ENCODE measurements around the gene KLF14. TPM values are rescaled to one million over a fixed set of nuclear protein-coding genes. Genes with fewer than 3 reads are reported as not detected.
"Not testable (repeated sequence)": the region's sequence is repeated elsewhere in the genome, so short reads cannot be mapped to it uniquely, and the experiment has no call there.

The KLF14 gene
- 0.05 TPM in 1 of 2 replicates, not detected in the other for total RNA-seq

DNA sequence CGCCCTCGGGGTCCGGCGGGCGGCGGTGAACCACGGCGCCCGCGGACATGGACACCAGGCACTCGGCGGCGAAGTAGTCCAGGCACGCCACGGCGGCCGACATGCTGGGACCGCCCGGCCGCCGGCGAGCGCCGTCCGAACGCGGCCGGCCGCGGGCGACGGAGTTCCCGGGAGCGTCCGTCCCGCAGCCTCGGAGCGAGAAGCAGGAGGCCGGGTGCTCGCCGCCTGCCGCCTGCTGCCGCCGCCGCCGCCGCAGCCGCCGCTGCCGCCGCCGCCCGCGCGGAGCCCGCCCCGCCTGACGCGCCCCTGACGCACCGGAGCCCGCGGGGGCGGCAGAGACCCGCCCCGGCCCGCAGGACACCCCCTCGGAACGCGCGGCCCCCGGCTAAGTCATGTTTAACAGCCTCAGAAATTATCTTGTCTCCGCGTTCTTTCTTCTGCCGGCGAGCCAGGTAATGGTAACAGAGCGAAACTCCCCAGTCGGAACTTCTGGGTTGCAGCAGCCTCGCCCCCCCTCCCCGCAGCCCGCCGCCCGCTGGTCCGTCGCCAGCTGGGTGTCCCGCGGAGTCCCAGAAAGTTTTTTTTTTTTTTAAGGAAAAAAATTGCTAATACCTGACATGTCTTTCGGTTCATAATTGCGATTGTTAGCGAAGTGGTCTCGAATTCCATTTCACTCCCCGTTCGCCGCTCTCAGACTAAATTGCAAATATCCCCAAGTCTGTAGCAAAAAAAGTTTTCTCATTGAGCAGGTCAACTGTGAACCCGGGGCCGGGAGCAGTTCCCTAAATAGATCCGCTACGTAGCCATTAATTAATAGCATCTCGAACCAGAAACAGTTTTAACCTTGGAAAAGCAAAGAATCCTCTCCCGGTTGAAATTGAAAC, at the start of gene KLF14:
Gene KLF14 (minus strand): TSS at position 277 of the 884 bp plus-strand sequence. CDS start 174 bp downstream, at position 103.
- DNase-seq (ENCODE audit: low read depth): peak; percentile 4

DNA sequence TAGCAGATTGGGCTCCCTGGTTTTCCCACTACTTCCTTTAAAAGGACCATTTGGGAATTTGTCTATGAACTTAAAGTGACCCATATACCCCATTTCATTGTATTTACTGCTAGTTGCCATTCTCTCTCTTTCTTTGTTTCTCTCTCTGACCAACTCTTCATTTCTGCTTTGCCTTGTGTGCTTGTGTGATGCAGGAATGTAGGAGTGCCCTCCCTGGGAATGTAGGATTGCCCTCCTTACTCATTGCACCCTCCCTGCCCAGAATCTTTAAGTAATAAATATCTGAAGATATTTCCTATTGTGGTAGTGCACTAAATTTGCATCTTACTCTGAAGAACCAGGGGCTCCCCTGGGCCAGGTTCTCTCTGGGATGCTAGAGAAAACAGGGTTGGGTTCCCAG, 47.3 kb upstream of the KLF14 start:
- DNase-seq (ENCODE audit: low read depth): no peak

DNA sequence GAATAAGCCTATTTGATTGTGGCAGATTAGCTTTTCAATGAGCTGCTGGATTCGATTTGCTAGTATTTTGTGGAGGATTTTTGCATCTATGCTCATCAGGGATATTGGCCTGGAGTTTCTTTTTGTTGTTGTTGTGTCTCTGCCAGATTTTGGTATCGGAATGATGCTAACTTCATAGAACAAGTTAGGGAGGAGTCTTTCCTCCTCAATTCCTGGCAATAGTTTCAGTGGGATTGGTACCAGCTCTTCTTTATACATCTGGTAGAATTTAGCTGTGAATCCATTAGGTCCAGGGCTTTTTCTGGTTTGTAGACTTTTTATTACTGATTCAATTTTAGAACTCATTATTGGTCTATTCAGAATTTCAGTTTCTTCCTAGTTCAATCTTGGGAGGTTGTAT, 43.4 kb upstream of the KLF14 start:
- DNase-seq (ENCODE audit: low read depth): no peak

DNA sequence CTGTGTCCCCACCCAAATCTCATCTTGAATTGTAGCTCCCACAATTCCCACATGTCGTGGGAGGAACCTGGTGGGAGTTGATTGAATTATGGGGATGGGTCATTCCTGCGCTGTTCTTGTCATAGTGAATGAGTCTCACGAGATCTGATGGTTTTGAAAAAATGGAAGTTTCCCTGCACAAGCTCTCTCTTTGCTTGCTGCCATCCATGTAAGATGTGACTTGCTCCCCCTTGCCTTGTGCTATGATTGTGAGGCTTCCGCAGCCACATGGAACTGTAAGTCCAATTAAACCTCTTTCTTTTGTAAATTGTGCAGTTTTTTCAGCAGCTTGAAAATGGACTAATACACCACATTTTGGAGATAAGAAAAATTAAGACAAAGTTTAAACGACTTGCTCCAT, 38.4 kb upstream of the KLF14 start:
- not testable (repeated sequence) for DNase-seq (ENCODE audit: low read depth)

DNA sequence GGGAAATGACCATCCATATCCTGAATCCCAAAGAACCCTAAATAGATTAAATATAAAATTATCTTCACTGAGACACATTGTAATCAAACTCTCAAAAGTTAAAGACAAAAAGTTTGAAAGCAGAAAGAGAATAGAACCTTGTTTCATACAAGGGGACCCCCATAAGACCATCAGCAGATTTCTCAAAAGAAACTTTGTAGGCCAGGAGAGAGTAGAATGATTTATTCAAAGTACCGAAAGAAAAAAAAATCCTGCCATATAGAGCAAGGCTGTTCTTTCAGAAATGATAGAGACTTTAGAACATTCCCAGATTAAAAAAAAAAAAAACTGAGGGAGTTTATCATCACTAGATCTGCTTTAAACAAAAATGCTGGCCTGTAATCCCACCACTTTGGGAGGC, 34.8 kb upstream of the KLF14 start:
- DNase-seq (ENCODE audit: low read depth): no peak

DNA sequence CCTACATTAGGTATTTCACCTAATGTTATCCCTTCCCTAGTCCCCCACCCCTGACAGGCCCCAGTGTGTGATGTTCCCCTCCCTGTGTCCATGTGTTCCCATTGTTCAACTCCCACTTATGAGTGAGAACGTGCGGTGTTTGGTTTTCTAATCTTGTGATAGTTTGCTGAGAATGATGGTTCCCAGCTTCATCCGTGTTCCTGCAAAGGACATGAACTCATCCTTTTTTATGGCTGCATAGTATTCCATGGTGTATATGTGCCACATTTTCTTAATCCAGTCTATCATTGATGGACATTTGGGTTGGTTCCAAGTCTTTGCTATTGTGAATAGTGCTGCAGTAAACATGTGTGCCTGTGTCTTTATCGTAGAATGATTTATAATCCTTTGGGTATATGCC, 30.6 kb upstream of the KLF14 start:
- DNase-seq (ENCODE audit: low read depth): not testable (repeated sequence)

DNA sequence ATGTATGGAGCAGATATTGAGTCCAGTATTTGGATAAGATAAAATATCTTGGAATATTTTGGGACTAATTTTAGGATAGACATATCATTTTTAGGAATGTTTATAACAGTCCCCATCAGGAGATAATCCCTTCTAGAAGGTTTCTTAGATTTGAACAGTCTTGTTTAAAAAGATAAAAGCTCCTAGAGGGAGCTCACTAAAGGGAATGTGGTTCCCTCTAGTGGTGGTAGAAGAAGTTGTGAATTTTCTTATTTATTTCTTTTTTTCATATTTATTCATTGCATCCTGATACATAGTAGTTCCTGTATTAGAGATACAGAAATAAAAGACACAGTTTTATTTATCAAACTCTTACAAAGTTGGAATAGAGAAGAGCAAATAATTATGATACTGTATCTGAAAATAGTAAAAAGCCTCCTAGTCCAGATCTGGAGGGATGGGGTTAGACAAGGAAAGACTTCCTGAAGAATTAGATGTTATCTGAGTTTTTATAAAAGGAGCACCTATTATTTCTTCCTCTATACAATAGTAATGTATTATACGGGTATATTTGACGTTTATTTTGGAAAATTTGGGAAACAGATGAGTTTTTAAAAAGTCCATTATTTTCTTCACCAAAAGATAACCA, 24.5 kb upstream of the KLF14 start:
- peak; percentile 72 for DNase-seq (ENCODE audit: low read depth)

DNA sequence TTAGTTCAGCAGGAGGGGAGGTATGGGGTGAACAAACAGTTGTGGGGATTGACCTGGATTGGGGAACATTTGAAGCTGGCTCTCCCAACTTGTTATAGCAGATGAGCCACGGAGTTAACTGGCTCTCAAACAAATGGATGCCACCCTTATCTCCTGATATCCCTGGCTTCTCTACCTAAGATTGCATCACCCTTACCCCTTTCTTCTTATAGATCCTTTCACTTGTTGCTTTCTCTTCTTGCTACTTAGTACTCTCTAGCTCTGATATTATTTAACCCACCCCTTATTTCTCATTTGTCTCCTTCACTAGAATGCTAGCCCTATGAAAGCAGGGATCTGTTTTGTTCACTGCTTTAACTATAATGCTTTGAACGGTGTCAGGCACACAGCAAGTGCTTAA, 22.3 kb upstream of the KLF14 start:
- DNase-seq (ENCODE audit: low read depth): no peak

DNA sequence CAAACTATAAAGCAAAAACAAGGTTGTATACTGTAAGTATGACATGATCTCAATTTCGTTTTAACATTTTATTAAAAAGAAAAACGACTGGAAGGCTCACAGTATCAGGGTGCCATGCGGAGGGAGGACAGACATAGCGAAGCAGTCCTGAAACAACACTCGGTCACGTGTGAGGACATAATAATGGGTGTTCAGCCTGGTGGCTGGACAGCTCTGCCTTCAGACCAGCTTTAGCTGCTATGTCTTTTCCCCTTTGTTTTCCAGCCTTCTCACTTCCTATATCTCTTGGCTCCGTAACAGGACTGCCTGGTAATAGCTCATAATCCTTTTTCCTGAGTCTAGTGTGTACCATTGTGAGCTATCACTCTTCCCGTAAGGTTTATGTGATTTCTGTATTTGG, 18.4 kb upstream of the KLF14 start:
- no peak for DNase-seq (ENCODE audit: low read depth)

DNA sequence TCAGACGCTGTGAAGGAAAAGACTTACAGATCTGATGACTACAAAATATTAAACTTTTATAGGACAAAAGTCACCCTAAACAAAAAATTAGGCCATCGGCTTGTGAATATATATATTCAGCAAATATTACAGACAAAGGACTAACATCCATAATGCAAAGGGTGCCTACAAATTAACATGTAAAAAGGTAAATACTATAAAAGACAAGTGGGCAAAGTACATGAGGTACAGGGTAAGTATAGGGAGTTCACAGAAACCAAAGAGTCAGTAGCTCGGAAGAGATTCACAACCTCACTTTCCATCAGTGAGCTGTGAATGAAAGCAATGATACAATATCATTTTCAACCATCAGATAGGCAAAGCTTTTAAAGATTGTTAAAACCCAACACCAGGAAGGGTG, 16.7 kb upstream of the KLF14 start:
- DNase-seq (ENCODE audit: low read depth): no peak

DNA sequence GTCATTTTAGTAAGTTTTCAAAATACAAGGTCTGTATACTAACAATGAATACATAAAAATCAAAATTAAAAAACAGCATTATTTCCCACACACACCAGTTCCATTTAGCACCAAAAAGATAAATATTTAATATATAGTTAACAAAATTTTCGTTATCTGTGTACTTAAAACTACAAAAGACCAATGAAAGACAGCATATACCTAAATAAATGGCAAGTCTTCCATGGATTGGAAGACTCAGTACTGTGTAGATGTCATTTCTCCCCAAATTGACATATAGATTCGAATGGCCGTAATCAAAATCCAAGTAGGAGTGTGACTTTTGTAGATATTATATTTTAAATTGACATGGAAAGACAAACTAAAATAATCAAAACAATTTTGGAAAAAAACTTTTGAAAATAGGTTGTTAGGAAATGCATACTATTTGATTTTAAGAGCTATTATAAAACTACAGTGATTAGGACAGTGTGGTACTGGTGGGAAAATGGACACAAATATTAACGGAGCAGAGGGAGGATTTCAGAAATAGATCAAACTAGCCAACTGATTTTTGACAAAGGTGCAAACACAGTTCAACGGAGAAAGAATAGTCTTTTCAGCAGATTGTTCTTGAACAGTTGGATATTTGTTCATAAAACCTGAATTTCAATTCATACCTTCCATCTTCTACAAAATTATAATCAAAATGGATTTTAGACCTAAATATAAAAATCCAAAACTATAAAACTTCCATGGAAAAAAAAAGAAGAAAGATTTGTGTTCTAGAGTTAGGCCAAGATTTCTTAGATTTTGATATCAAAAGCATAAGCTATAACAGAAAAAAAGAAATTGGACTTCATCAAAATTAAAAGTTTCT, 14.8 kb upstream of the KLF14 start:
- no peak for DNase-seq (ENCODE audit: low read depth)

DNA sequence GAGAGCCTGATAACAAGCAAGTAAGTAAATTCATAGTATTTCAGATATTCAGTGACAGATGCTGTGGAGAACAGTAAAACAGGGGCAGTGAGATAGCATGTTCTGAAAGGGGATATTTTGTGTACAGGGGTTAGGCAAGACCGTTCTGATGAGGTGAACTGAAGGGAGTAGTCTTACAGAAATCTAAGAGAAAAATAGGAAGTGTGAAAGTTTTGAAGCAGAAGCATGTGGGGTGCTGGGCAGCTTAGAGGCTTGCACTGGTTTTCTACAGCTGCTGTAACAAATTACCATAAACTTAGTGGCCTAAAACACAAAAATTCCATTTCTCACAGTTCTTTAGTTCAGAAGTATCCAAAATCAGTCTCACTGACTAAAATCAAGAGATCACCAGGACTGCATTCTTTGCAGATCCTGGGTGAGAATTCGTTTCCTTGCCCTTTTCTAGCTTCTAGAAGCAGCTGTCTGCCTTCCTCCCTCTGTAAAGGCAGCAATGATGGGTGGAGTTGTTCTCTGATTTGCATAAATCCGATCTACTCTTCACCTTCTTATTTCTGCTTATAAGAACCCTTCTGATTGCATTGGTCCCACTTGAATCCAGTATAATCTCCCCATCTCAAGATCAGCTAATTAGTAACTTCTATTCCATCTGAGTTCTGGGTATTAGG, 7.5 kb upstream of the KLF14 start:
- DNase-seq (ENCODE audit: low read depth): no peak

DNA sequence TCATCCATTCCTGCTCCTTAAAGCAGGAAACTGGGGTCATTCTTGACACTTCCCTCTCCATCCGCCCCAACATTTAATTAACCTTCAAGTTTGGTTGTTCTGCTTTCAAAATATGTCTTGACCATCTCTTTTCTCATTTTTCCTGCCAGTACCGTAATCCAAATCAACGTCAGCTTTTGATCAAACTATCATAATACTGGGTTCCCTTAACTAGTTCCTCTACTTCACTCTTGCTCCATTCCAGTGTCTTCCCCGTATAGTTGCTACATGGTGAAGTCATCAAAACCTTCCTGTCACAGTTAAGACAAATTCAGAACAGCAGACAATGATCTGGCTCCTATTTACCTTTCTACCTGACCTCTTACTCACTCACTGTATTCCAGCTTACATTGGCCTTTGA, 6.6 kb upstream of the KLF14 start:
- no peak for DNase-seq (ENCODE audit: low read depth)

DNA sequence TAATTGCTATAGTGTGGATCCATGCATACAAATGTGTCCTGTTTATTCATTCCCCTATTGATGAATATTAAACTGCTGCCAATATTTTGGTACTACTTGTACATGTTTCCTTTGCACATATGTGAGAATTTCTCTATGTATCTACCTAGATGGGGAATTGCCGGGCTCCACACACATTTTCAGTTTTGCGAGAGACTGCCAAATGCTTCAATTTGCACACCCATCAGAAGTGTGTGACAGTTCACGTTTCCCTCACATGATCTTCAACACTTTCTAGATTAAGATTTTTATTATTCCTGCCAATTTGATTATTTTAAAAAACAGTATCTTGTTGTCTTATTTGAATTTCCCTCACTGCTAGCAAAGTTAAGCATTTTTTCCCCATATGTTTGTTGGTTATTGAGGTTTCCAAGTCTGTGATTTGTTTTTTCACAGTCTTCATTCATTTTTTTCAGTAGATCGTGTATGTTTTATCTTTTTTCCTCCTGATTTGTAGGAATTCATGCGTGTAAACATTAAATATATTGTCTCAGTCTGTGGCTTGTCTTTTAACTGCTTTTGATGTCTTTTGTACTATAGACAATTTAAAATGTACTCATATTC, 2.4 kb upstream of the KLF14 start:
- DNase-seq (ENCODE audit: low read depth): no peak

DNA sequence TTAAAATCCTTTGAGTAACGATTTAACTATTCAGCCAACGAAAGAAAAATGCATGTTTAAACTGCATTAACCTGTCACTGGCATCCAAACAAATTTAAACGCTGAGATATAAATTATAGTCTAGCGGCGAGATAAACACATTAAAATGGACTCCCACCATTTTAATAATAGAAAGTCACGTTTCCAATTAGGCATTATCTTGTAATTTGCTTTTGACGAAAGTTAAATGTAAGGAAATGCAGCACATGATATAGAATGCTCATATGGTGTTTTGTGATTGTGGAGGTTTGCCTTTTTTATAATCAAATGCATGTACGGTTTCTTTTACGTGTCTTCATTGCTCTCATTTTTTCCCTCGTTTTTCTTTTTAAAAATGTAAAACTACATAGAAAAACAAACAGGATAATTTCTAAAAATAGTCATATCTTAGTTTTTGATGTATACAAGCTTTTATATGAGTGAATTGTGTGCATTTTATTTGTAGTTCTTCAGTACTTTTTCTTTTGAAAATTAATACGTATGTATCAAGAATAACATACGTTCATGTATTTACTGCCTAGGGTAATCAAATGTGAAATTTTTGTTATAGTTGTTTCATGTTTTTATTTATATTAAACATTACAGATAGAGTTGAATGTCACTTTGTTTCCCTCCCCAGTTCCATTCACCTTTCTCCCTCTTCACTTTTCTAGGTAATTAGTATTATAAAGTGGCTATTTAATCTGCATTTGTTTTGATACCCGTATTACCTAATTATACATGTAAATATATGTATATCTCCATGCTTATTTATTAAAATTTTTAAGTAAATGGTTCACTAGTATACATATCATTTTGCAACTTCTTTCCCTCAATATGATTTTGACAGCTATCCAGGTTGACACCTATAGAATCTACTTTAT, 1.1 kb upstream of the KLF14 start:
- no peak for DNase-seq (ENCODE audit: low read depth)

DNA sequence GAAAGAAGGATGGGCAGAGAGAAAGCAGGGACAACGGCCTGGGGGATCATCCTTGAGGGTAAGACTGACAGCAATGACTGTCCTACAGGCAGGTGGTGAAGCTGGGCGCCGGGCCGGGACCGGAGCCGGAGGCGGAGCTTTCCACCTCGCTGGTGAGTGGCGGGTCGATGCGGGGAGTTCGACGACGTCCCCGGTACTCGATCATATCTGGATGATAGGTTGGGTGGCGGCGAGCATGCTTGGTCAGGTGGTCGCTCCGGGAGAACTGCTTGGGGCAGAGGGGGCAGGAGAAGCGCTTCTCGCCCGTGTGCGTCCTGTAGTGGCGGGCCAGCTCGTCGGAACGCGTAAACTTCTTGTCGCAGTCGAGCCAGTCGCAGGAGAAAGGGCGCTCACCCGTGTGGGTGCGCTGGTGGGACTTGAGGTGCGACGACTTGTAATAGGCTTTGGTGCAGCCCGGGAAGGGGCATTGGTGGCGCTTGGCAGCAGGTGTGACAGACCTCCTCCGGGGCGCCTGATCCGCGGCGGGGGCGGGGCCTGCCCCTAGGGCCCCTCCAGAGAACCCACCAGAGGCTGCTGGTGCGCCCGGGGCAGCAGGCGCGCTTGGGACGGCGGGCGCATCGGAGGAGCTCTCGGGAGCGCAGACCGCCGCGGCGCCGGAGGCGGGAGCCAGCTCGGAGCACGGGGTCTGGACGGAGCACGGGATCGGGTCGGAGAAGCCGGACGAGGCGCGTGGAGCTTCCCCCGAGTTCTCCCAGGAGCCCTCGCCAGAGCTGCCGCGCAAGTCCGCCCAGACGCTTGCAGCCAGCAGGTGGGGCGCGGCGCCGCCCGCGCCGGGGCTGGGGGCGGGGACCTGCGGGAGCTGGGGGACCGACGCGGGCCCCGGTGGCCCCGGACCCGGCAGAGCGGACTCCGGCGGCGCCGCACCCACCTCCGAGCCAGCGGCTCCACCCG, 752 bp downstream of the KLF14 start:
- DNase-seq (ENCODE audit: low read depth): no peak

DNA sequence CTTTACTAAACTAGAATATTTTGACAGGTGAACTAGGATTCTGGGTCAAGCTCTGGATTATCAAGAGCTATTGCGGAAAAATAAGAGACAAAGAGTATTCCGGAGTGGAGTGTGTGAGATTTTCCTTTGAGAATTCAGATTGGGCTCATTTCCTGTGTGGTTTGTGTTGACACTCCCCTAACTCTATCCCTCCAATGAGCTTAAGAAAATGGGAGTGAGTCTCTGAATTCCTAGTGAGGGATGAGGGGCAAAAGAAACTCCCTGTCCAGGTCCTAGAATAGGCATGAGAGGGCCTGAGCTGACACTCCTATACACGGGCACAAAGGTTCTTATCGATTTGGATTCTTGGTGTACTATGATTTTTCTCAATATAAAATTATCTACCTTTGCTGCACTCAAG, 10.2 kb downstream of the KLF14 start:
- no peak for DNase-seq (ENCODE audit: low read depth)

DNA sequence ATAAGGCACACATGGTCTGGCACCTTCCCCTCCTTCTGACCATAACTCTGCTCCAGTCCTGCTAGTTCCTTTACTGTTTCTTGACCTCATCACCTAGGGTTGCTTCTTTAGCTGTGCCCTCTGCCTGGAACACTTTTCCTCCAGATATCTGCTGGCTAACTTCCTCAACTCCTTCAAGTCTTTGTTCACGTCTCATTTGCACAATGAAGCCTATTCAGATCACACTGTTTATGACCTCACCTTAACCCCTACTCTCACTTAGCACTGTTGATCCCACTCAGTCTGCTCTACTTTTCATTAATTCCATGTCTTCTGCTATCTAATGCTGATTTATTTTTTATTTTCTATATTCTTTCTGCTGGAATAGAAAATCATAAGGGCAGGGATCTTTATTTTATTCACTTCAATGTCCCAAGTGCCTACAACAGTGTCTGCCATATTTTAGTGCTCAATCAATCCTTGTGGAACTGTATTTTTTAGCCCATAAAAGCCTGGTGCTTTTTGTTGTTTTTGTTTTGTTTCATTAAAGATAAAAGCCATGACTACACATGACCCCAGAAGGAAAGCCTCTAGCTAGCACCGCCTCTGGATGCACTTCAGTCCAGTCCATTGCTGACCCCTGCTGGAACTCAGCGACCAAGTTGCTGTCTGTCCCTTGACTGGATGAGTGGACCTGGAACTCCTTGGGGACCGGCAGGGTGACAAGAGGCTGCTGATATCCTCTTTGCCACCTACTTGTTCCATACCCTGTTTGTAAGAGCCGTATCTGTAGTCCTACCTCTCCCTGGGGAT, 12.3 kb downstream of the KLF14 start:
- DNase-seq (ENCODE audit: low read depth): peak; percentile 73
